K562 (cell line): ENCODE measurements around the gene SPATA25. TPM values are rescaled to one million over a fixed set of nuclear protein-coding genes. Genes with fewer than 3 reads are reported as not detected.

Experiments used
- ARID4B ChIP-seq: sonication (generic); formaldehyde crosslinking; IDR thresholded peaks from 2 replicates; pipeline ENCODE4 v1.8.0; 2022; ENCODE audit warnings: mild to moderate bottlenecking, missing genetic modification reagents
- BCOR ChIP-seq: fragments of 450-650 bp; IDR thresholded peaks from 2 replicates; pipeline ENCODE4 v1.6.1; 2016
- CBFA2T3 ChIP-seq: fragments of 450-650 bp; IDR thresholded peaks from 2 replicates; pipeline ENCODE4 v1.6.1; 2017
- EGR1 ChIP-seq: fragments of 450-650 bp; conservative IDR thresholded peaks from 2 replicates; pipeline ENCODE4 v1.6.1; 2017; ENCODE audit warnings: mild to moderate bottlenecking
- HMBOX1 ChIP-seq: sonication (generic); IDR thresholded peaks from 2 replicates; pipeline ENCODE4 v1.6.1; 2016
- HNRNPLL ChIP-seq: fragments of 200-400 bp; formaldehyde crosslinking; IDR thresholded peaks from 2 replicates; pipeline ENCODE4 v1.6.1; 2017; ENCODE audit warnings: low read length, low read depth, mild to moderate bottlenecking; ENCODE audit not compliant: poor library complexity, severe bottlenecking
- KLF6 ChIP-seq: fragments of 250-450 bp; sonication (Bioruptor Pico); IDR thresholded peaks from 2 replicates; pipeline ENCODE4 v1.4.0; 2020; ENCODE audit warnings: mild to moderate bottlenecking, moderate library complexity, borderline replicate concordance
- MTA3 ChIP-seq: fragments of 450-650 bp; formaldehyde crosslinking; IDR thresholded peaks from 2 replicates; pipeline ENCODE4 v1.6.1; 2017; ENCODE audit warnings: mild to moderate bottlenecking, borderline replicate concordance
- POLR2G ChIP-seq: fragments of 200-400 bp; formaldehyde crosslinking; IDR thresholded peaks from 2 replicates; pipeline ENCODE4 v1.6.1; 2017; ENCODE audit warnings: low read depth, mild to moderate bottlenecking, antibody characterized with exemption, low read length, moderate library complexity
- RBBP5 ChIP-seq: fragments of 200-600 bp; sonication (generic); IDR thresholded peaks from 2 replicates; pipeline ENCODE4 v1.6.1; 2012; ENCODE audit warnings: borderline replicate concordance, mild to moderate bottlenecking, low read length, control low read depth, inconsistent platforms; ENCODE audit not compliant: insufficient read depth, poor library complexity, severe bottlenecking
- RCOR1 ChIP-seq, 2 experiments: IDR thresholded peaks; 2 replicates each; pipeline ENCODE4 v1.6.1; 2012; ENCODE audit warnings: low read depth in 2 of 2, low read length in 2 of 2, borderline replicate concordance in 1 of 2, improper control_type of control experiment in 1 of 2
- VEZF1 ChIP-seq: fragments of 200-800 bp; sonication (Bioruptor generic); IDR thresholded peaks from 2 replicates; pipeline ENCODE4 v1.6.1; 2017; ENCODE audit warnings: missing genetic modification characterization, missing compliant biosample characterization
- ZZZ3 ChIP-seq: fragments of 450-650 bp; IDR thresholded peaks from 2 replicates; pipeline ENCODE4 v1.6.1; 2016; ENCODE audit warnings: antibody characterized with exemption, mild to moderate bottlenecking, moderate library complexity
- polyA plus RNA-seq, 8 experiments: library from polyadenylated mRNA; depleted of rRNA in 4 of 8; stranded (reverse) in 5 of 8; unstranded in 3 of 8; fragments of >200 nt; fragmentation: Nextera tagmentation in 2 of 8; fragmentation: Illumina TruSeq in 1 of 8; extraction: Ambion mirVana in 2 of 8; extraction: Trizol in 1 of 8; gene quantifications; 2 replicates each; pipeline versions ENCODE4 v1.2.1 to v1.2.3, GENCODE V29; 2011 to 2014; ENCODE audit warnings: inconsistent platforms in 1 of 8, missing spikeins in 1 of 8
- total RNA-seq, 7 experiments: library from RNA; depleted of rRNA in 6 of 7; stranded (reverse); fragments of >200 nt in 6 of 7; fragmentation: Illumina TruSeq in 2 of 7; extraction: Trizol in 2 of 7; gene quantifications; 2 replicates each; pipeline versions ENCODE4 v1.2.1 to v1.2.3, GENCODE V29; 2011 to 2021; ENCODE audit warnings: low replicate concordance in 1 of 7

The SPATA25 gene
- total and polyA plus RNA-seq, 9 of the 15 experiments (the other 6 are each of a cell fraction or from before 2014, with no cell fraction given): 0.21 to 0.95 (median 0.53) TPM; not detected in 3

- TF ChIP-seq ARID4B (CRISPR knock-in tag) (0 out of 2 replicates have a peak, but pooled peaks have one; percentile 53), BCOR (peak; percentile 77; the same call in 1 of the 2 replicates), CBFA2T3 (no peak), EGR1 (no peak), HMBOX1 (no peak), POLR2G (no peak), RBBP5 (peak; percentile 3), RCOR1 (IDR thresholded peaks at IDR 0.05; ENCODE audit: borderline replicate concordance in 1 of 2, low read depth in 2 of 2, low read length in 2 of 2) (peak in 1 of 2 experiments; percentile 80; a peak in 2 of 4 replicates), KLF6 (CRISPR knock-in tag) (no peak), VEZF1 (CRISPR knock-in tag) (peak; percentile 82), HNRNPLL (no peak), MTA3 (no peak), ZZZ3 (no peak)
These were observed 29.6 kb downstream of the SPATA25 start (continued) for GRCh38 chr20:45857882-45858216.
